IPS-NIHi7 (cell line): ENCODE measurements around the gene DNAAF5.

Experiments
- DNase-seq: peaks from one replicate; pipeline ENCODE4 v3.0.0; 2012; ENCODE audit warnings: mixed read lengths; ENCODE audit errors: extremely low spot score

Gene DNAAF5

DNA sequence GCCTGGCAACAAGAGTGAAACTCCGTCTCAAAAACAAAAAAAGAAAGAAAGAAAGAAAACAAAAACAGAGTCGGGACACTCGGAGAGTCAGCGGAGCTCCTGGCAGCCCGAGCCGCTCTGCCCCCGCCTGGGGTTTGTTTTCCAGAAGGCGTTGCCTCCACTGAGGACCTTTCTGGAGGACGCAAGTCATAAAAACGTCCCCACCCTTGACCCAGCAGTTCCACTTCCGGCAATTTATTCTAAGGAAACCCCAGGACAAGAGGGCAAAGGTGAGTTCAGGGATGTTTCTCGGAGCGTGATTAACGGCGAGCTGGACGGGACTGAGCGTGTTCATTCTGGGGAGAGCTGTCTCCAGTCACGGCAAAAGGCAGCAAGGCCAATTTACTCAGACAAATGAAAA is 78.8 kb downstream of the DNAAF5 start:
- no peak for DNase-seq

DNA sequence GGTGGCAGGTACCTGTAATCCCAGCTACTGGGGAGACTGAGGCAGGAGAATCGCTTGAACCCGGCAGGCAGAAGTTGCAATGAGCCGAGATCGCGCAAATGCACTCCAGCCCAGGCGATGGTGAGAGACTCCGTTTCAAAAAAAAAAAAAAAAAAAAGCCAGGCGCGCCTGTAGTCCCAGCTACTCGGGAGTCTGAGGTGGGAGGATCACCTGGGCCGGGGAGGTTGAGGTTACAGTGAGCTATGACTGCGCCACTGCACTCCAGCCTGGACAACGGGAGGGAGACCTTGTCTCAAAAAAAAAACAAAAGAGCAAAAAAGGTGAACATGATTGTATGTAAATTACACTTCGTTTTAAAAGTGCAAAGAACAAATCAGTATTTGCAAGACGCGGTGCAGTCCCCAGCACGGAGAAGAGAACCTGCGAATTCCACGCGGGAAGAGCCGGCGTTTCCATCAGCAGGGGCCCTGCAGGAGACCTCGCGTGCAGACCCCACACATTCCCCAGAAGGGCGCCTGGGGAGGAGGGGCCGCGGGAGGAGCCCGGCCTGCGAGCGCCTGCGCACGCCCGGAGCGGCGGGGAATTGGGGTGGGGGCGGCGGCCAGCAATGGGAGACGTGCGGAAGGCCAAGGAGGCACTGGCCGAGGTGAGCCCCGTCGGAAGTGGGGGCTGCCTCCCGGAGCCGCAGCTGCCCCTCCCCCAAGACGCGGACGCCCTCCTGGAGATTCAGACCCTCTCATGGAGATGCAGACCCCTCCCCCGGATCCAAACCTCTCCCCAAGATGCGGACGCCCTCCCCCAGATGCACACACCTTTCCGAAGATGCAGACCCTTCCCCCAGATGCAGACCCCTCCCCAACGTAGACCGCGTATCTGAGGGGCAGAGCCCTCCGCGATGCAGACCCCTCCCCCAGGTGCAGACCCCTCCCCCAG is 89.1 kb downstream of the DNAAF5 start:
- DNase-seq = peak; percentile 85

DNA sequence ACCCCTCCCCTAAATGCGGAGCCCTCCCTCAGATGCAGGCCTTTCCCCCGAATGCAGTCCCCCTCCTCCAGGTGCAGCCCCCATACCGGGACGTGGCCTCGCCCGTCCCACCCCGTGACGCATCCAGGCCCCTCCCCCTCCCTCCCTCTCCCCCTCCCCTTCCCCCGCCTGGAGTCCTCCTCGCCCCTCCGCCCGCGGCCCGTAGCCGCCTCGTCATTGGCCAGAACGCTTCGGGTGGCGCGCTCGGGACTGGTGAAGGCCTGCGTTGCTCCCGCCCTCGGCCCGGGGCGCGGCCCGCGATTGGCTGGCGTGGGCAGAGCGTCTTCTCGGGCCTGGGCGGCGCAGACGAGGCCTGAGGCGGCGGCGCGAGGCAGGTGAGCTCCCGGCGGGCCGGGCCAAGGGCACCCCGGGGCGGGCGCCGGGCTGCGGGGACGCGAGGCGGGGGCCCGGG is 89.8 kb downstream of the DNAAF5 start:
- peak; percentile 98 for DNase-seq

DNA sequence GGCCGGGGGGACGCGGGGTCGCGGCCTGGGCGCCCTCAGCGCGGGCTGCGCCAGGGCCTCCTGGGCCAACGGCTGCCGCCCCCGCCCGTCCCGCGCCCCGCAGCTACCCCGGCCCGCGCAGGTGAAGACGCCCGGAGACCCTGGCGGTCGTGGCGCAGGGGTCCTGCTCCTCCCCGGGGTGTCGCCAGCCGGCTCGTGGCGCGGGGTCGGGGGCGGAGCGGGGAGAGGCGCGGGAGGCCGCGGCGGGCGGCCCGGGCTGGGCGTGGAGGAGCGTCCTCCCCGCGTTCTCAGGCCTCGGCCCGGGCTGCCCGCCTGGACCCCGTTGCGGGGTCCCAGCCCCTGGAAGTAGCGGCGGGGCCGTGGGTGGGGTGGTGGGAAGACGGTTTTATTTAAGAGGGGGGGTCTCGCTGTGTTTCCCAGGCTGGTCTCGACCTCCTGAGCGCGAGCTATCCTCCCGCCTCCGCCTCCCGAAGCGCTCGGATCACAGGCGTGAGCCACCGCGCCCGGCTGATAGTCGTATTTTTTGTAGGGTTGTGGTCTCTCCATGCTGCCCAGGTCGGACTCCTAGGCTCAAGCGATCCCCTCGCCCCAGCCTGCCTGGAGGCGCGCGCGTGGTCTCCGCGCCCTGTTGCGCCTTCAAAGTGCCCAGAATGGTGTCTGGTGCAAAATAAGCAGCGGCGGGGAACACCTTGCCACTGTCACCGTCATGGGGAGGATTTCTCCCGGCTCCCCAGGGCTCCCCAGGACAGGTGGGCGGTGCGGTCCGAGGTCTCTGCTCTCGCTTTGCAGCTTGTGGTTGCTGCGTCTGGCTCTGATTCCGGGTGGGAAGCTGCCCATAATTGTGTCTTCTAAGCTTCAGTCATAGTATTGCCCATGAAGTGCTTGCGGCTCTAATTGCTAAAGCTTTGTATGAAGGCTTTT is 90.5 kb downstream of the DNAAF5 start:
- DNase-seq = no peak

DNA sequence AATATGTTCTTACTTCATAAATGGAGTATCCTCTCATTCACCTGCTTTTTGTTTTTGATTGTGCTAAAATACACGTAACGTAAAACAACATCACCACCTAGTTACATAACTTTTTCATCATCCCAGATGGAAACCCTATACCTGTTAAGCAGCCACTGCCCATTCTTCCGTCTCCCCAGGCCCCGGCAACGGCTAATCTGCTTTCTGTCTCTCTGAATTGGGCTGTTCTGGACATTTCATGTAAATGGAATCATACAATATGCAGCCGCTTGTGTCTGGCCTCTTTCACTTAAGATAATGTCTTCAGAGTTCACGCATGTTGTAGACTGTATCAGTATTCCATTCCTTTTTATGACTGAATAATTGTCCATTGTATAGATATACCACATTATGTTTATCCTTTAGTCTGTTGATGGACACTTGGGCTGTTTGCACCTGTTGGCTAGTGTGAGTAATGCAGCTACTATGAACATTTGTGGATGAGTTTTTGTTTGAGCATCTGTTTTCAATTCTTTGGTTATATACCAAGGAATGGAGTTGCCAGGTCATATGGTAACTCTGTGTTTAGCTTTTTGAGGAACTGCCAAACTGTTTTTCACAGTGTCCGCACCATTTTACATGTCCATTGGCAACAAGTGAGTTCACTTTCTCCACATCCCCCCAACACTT is 91.7 kb downstream of the DNAAF5 start:
- DNase-seq = no peak

DNA sequence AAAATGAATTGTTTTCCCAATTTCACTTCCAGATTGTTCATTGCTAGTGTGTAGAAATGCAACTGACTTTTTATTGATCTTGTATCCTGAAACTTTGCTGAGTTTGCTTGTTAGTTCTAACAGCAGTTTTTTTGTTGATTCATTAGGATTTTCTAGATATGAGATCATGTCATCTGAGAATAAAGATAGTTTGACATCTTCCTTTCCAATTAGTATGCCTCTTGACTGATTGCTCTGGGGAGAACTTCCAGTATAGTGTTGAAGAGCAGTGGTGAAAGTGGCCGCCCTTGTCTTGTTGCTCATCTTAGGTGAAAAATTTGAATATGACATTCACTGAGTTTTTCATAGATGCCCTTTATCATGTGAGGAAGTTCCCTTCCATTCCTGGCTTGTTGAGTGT is 93.8 kb downstream of the DNAAF5 start:
- no peak for DNase-seq

DNA sequence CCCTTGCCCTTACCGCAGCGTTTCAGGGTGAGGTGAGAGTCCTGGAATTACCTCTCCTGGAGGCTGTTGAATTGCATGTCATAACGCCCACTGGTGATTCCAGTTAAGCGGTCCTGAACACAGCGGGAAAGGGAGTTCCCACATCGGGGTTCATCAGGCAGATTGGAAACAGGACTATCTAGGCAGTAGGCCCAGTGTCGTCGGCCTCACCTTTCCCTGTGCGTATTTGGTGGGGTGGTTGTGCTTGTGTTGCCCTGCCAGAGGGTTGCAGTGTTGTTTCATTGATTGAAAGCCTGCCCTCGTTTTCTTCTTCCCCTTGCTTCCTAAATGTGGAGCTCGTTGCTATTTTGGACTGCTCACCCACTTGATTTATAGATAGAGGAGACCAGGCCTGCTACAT is 95.2 kb downstream of the DNAAF5 start:
- no peak for DNase-seq

DNA sequence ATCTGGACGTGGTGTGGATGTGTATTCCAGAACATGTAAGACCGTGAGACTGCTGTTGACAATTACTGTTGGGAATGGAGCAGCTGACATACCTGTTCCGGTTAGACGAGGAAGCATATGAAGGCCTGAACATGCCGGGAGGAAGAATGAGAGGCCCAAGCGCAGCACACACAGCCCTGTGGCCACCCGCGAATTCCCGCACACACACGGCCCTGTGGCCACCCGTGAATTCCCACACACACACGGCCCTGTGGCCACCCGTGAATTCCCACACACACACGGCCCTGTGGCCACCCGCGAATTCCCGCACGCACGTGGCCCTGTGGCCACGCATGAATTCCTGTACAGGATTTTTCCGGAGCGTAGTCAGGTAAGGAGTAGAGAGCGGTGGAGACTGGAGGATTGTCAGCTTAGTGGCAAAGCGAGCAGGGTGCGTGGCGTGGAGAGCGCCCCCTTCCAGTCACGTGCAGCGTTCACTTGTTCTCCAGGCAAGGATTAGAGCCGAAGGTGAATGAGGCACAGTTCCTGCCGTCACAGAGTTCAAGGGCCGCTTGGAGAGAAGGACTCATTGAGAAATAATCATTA is 96.3 kb downstream of the DNAAF5 start:
- peak; percentile 52 for DNase-seq

DNA sequence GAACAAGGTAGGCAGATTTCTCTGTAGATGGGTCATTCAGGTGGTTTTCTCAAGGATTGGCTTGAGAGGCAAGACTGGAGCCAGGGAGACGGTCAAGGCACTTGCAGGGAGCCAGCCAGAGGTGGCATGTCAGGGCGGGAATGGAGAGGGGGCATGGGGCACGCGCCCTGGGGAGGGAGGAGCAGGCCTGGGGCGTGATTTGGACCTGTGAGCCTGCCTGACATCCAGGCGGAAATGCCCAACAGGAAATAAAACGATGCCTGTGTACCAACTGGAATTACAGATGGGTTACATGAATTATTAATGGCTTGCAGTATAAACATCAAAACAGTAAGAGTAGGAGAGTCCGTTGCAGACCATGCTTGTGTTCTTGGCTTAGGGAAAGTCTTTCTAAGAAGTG is 97.2 kb downstream of the DNAAF5 start:
- DNase-seq = no peak

DNA sequence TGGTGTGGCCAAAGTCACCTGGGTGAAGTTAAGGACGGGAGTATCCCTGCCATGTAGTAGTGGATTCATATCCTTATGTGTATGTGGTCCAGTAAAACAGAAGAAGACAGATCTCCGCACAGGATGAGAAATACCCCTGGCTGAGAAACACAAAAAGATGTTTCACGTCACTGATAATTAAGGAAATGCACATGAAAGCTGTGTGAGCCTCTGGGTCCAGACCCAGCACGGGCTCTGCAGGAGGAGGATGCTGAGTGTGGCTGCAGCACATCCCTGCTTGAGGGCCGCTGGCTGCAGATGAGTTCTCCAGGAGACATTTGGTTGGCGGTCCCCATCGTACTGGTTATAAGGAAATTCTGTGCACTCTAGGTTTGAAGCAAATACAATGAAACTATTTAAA is 97.6 kb downstream of the DNAAF5 start:
- DNase-seq = no peak

DNA sequence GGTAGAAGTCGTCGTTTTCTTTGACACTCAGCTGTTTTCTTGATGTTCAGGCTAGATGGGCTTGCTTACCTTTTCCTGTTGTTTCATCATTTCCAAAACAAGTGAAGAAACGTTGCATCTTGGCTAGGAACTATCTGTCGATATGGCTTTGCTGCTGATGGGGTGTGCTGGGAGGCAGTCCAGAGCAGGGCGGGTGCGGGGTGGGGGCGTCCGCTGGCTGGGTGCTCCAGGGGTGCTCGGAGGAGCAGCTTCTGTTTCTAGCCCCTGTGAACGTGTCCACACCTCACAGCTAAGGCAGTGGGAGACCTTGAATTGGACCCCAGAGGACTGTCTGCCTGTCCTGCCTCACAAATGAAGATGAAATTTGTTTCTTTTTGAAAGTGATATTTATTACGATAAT is 98.2 kb downstream of the DNAAF5 start:
- DNase-seq = no peak

DNA sequence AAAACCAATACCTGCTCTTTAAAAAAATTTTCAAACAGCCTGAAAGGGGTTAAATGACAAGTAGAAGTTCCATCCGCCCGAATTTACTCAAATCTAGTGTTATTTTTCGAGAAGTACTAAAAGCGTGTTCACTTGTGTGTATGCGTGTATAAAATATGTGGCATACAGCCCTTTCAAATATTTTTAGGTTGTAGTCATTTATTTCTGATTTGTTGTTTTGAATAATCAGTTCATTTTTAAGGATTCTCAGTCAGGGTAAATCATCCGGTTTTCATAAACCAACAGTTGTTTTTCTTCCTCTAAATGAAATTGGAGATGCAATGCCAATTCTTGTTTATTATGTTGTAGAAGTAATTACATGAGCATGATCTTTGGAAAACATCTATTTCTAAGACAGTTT is 98.9 kb downstream of the DNAAF5 start:
- DNase-seq = no peak

DNA sequence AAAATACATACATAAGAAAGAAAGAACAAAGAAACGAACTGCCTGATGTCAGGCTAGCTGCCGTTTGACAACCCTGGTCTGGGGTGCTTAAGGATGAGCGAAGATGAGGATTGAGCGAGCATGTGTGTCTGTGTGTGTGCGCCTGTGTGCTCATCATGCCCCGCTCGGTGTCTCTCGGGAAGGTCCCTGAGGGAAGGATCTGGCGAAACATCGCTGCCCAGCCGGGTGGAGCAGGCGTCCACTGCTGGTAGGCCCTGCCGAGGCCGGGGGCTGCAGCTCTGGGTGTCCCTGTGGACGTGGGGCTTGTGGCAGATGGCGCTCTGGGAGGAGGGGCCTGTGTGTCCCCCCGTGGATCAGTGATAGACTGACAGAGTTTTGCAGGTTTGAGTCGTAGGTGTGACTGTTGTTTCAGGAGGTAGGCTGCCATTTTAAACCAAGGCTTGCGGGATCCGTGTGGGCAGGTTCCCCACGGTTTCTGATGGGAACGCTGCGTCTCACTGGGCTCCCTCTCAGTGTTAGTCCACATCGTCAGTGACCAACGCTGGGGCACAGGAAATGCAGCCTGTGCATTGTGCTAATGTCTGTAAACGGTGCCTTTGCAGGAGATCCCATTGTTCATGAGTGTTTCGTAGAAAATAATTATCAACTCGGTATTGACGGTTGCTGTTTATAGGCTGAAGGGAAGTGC is 99.9 kb downstream of the DNAAF5 start:
- no peak for DNase-seq

DNA sequence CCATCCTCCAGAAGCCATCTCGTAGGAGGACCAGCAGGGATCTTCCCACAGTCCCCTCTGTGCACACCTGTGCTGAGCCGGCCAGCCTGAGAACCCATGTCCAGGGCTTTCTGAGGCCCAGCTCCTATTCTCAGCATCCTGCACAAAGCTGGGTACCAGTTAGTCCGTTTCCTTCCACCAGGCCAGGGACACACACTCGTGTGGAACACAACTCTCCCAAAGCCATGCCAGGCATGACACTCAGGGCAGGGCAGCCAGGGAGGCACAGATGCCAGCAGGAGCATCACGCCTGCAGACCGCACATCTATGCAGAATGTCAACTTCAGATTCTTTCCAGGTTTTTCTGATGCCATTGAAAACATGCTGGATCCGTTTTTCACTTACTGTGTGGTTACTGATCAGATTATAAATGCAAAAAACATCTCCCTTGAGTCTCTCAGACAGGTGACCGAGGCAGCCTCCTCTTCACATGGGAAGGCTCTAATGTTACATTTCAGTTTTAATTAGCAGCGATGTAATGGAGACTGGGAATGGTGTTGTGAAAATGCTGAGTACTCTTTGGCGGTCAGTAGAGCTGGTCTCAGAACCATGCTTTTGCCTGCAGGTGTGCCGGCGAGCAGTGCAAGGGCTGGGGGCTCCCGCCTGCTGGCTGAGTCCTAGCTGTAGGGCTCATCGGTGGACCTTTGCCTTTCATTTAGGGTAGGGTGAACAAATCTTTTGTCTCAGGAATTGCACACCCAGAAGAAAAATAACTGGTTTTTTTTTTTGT is 102.5 kb downstream of the DNAAF5 start:
- DNase-seq = no peak

DNA sequence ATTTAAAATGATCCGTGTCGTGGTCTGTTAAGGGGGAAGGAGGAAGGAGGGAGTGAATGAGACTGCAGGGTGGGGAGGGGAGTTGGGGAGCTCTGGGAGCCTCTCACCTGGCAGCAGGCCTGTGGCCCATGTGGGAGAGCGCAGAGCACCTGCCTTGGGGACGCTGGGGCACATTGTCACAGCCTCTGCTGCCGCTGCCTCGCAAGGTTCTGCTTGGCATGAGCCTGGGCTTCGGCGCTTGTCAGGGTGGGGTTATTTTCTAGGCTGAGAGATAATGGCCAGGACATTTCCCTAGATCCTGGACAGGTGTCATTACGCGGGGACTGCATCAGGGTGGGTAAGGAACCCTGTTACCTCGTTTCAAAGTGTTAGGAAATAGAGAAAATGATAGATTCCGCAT is 103.6 kb downstream of the DNAAF5 start:
- DNase-seq = no peak

DNA sequence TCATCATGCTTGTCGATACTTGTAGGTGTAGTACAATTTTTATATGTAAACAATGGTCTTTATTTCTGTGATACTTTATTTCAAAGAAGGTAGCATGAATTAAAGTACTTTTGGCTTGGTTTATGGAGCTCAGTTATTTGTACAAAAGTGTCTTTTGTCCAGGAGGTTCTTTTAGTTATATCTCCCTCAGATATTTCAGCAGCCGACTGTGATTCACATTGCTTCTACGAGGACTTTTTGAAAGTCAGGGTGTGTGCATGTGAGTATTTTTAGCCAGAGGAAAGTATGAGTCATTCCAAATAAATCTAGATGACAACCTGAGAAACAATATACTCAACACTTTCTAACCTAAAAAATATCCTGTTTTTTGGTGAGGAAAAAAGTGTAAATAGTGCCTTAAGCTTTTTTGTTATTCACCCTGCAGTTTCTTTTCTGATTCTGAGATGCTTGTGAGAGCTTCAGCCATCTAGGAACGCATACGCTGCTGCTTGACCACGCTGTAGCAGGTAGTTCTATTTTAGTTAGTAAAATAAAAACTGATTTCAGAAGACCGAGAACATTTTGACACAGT is 105.2 kb downstream of the DNAAF5 start:
- no peak for DNase-seq

DNA sequence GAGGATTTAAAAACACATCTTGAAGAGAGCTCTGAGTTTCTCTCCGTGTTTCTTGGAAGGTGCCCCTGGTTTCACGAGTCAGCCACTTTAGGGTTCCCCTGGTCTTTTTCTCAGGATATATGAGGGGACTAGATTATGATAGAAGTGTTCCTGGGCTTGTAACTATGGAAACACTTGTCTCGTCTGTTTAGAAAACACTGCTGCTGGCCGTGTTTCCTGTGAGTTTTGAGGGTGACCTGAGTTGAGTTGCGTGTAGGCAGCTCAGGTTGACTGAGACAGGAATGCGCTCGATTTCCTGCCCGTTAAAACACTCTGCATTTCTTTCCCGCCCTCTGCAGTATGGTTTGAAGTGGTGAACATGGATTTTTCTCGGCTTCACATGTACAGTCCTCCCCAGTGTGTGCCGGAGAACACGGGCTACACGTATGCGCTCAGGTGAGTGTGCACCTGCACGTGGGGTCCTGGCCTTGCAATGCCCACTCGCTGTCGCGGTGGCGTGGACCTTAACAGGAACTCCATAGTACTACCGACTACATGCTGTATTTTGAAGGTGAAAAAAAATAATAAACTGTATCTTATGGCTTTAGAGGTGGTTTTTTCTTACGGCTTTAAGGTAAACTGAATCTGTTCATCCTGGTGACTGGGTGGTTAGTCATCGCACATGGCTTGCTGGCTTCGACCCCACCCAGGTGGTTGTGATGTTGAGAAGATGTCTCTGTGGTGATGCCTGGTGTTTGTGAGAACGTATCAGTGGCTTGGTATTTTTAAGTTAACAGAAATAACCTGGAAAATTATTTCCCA is 105.9 kb downstream of the DNAAF5 start, which contains the start of gene SUN1:
SUN1 (plus strand) TSS at position 310 of the 801 bp plus-strand sequence; CDS start at position 359, 49 bp downstream.
- DNase-seq = no peak

DNA sequence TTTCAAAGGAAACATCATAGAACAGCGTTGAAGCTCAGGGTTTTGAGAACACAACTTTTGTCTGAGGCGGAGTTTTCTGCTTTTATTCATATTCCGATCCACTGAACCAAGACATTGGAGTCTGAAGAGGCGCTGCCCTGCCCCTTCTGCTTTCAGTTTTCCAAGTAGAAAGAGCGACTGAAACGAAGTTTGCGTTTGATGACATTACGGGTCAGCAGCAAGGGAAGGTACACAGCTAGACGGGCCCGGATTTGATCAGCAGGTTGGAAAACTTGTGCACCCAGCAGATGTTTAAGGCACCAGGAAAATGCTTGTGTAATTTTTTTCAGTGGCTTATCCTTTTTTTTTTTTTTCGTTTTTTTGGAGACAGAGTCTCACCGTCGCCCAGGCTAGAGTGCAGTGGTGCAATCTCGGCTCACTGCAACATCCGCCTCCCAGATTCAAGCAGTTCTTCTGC is 106.5 kb downstream of the DNAAF5 start:
- DNase-seq = no peak
